MM.1S (cell line): ENCODE measurements around the gene MATN1.

ENCODE experiments used
- DNase-seq: peaks from one replicate; pipeline ENCODE4 v3.0.0-alpha.2; 2015
- H2AFZ ChIP-seq: fragments of 300-600 bp; sonication (generic); 2 replicates; pipeline ENCODE4 v1.6.0; 2016; ENCODE audit warnings: antibody characterized with exemption, low read length
- H3F3A ChIP-seq: fragments of 300-600 bp; sonication (generic); 2 replicates; pipeline ENCODE4 v1.6.1; 2016; ENCODE audit warnings: mild to moderate bottlenecking, antibody characterized with exemption, low read length, moderate library complexity, mixed read lengths; ENCODE audit not compliant: insufficient read depth
- H3K27ac ChIP-seq: fragments of 300-600 bp; sonication (generic); 2 replicates; pipeline ENCODE4 v1.5.1; 2016; ENCODE audit warnings: mild to moderate bottlenecking, low read length
- H3K27me3 ChIP-seq: fragments of 300-600 bp; sonication (generic); replicated peaks from 2 replicates; pipeline ENCODE4 v1.6.0; 2016; ENCODE audit warnings: low read length; ENCODE audit not compliant: insufficient read depth
- H3K36me3 ChIP-seq: fragments of 300-600 bp; sonication (generic); replicated peaks from 2 replicates; pipeline ENCODE4 v1.6.1; 2016; ENCODE audit warnings: mild to moderate bottlenecking, low read length, mixed read lengths; ENCODE audit not compliant: insufficient read depth
- H3K4me1 ChIP-seq: fragments of 300-600 bp; sonication (generic); 2 replicates; pipeline ENCODE4 v1.6.1; 2016; ENCODE audit warnings: low read length, mixed read lengths
- H3K4me2 ChIP-seq: fragments of 300-600 bp; sonication (generic); 2 replicates; pipeline ENCODE4 v1.6.0; 2016; ENCODE audit warnings: low read depth, low read length
- H3K4me3 ChIP-seq: fragments of 300-600 bp; sonication (generic); 2 replicates; pipeline ENCODE4 v1.5.1; 2016; ENCODE audit warnings: low read length, mixed read lengths
- H3K79me2 ChIP-seq: fragments of 300-600 bp; sonication (generic); 2 replicates; pipeline ENCODE4 v1.6.1; 2016; ENCODE audit warnings: mixed run types, low read length, mixed read lengths
- H3K9ac ChIP-seq: fragments of 300-600 bp; sonication (generic); 2 replicates; pipeline ENCODE4 v1.6.1; 2016; ENCODE audit warnings: low read length, mixed read lengths
- H3K9me2 ChIP-seq: fragments of 300-600 bp; sonication (generic); replicated peaks from 2 replicates; pipeline ENCODE4 v1.6.1; 2016; ENCODE audit warnings: mild to moderate bottlenecking, low read length, mixed read lengths; ENCODE audit not compliant: insufficient read depth
- H3K9me3 ChIP-seq: fragments of 300-600 bp; sonication (generic); replicated peaks from 2 replicates; pipeline ENCODE4 v1.6.1; 2016; ENCODE audit warnings: mild to moderate bottlenecking, low read length, mixed read lengths; ENCODE audit not compliant: insufficient read depth
- H4K20me1 ChIP-seq: fragments of 300-600 bp; sonication (generic); 2 replicates; pipeline ENCODE4 v1.6.1; 2016; ENCODE audit warnings: mild to moderate bottlenecking, low read length, moderate library complexity, mixed read lengths; ENCODE audit not compliant: insufficient read depth
- EZH2 ChIP-seq: fragments of 300-600 bp; sonication (generic); optimal IDR thresholded peaks from 2 replicates; pipeline ENCODE3; 2017; ENCODE audit warnings: low read depth, mild to moderate bottlenecking, antibody characterized with exemption, low read length, mixed read lengths
- EZH2phosphoT487 ChIP-seq: fragments of 300-600 bp; sonication (generic); IDR thresholded peaks from 2 replicates; pipeline ENCODE4 v1.6.1; 2018; ENCODE audit warnings: antibody characterized with exemption, low read length
- TF ChIP-seq, protein P1 (sequence below): fragments of 300-600 bp; sonication (generic); IDR thresholded peaks from 2 replicates; pipeline ENCODE4 v1.5.1; 2016; ENCODE audit warnings: antibody characterized with exemption, low read length, mixed read lengths

The MATN1 gene

GRCh38 chr1:30765556-30766434 lies 42.4 kb upstream of the MATN1 start:
- no peak for DNase-seq
- no peaks in the 10 kb centered on the region for H3K9me3 ChIP-seq
- H3K4me1 ChIP-seq = peaks cover 26% of the 10 kb centered on the region
- no peaks in the 10 kb centered on the region for H3F3A ChIP-seq
- no peak overlapping the region for H3K4me3 ChIP-seq
- H3K9ac ChIP-seq = no peak overlapping the region
- no peaks in the 10 kb centered on the region for H4K20me1 ChIP-seq
- H3K27me3 ChIP-seq = no peaks in the 10 kb centered on the region
- H3K27ac ChIP-seq = no peak overlapping the region
- H3K4me2 ChIP-seq = no peak overlapping the region
- H3K79me2 ChIP-seq = no peaks in the 10 kb centered on the region
- no peak for TF ChIP-seq EZH2phosphoT487
- TF ChIP-seq, protein P1, sequence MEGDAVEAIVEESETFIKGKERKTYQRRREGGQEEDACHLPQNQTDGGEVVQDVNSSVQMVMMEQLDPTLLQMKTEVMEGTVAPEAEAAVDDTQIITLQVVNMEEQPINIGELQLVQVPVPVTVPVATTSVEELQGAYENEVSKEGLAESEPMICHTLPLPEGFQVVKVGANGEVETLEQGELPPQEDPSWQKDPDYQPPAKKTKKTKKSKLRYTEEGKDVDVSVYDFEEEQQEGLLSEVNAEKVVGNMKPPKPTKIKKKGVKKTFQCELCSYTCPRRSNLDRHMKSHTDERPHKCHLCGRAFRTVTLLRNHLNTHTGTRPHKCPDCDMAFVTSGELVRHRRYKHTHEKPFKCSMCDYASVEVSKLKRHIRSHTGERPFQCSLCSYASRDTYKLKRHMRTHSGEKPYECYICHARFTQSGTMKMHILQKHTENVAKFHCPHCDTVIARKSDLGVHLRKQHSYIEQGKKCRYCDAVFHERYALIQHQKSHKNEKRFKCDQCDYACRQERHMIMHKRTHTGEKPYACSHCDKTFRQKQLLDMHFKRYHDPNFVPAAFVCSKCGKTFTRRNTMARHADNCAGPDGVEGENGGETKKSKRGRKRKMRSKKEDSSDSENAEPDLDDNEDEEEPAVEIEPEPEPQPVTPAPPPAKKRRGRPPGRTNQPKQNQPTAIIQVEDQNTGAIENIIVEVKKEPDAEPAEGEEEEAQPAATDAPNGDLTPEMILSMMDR = no peak
- no peak for TF ChIP-seq EZH2
- H3K9me2 ChIP-seq = no peaks in the 10 kb centered on the region
- H3K36me3 ChIP-seq = no peaks in the 10 kb centered on the region
- no peak overlapping the region for H2AFZ ChIP-seq

GRCh38 chr1:30764939-30765555 lies 41.7 kb upstream of the MATN1 start:
- TF ChIP-seq EZH2 (no peak), EZH2phosphoT487 (no peak)
- TF ChIP-seq, protein P1 = no peak
- H3K4me1 ChIP-seq = peaks cover 31% of the 10 kb centered on the region
- no peak overlapping the region for H3K9ac ChIP-seq
- no peak overlapping the region for H3K4me3 ChIP-seq
- H3K79me2 ChIP-seq = no peaks in the 10 kb centered on the region
- no peaks in the 10 kb centered on the region for H3K9me3 ChIP-seq
- H3K9me2 ChIP-seq = no peaks in the 10 kb centered on the region
- H3K36me3 ChIP-seq = no peaks in the 10 kb centered on the region
- H2AFZ ChIP-seq = no peak overlapping the region
- no peak for DNase-seq
- no peaks in the 10 kb centered on the region for H3K27me3 ChIP-seq
- H3F3A ChIP-seq = 0 out of 2 replicates have a peak, but pooled peaks cover 3% of the 10 kb centered on the region
- H3K27ac ChIP-seq = no peak overlapping the region
- H3K4me2 ChIP-seq = no peak overlapping the region
- no peaks in the 10 kb centered on the region for H4K20me1 ChIP-seq

GRCh38 chr1:30764396-30764795 lies 41.0 kb upstream of the MATN1 start:
- no peak overlapping the region for H2AFZ ChIP-seq
- H3K79me2 ChIP-seq = no peaks in the 10 kb centered on the region
- H3K4me2 ChIP-seq = no peak overlapping the region
- no peak overlapping the region for H3K27ac ChIP-seq
- H3K4me1 ChIP-seq = peaks cover 38% of the 10 kb centered on the region
- H3K4me3 ChIP-seq = no peak overlapping the region
- no peaks in the 10 kb centered on the region for H4K20me1 ChIP-seq
- H3K9me2 ChIP-seq = no peaks in the 10 kb centered on the region
- TF ChIP-seq EZH2phosphoT487 (no peak), EZH2 (no peak)
- TF ChIP-seq, protein P1 = no peak
- peaks cover 7% of the 10 kb centered on the region; the same call in 1 of the 2 replicates for H3F3A ChIP-seq
- no peaks in the 10 kb centered on the region for H3K36me3 ChIP-seq
- H3K27me3 ChIP-seq = no peaks in the 10 kb centered on the region
- no peaks in the 10 kb centered on the region for H3K9me3 ChIP-seq
- DNase-seq = no peak
- H3K9ac ChIP-seq = no peak overlapping the region
